Stimulated activated naive CD8-positive, alpha-beta T cell treated with anti-CD3 and anti-CD28 coated beads, Interleukin-15, amount 100 ng/mL, for 72 hours (primary cell): Measurements from ENCODE around the gene MCM7.

Source experiments
- ATAC-seq: fragments of 150-1000 bp; cut with Tn5 transposase; 2 replicates; pipeline ENCODE4 v1.10.0; 2021; ENCODE audit warnings: mild to moderate bottlenecking, moderate library complexity
- DNase-seq, 2 donors: peaks; one replicate each; pipeline ENCODE4 v3.0.0; 2021 to 2022
- H3K27ac Mint-ChIP-seq, 2 donors: one replicate each; pipeline ENCODE4 v1.8.0; 2022; ENCODE audit warnings: mild to moderate bottlenecking in 2 of 2, mixed read lengths in 2 of 2, moderate library complexity in 2 of 2
- H3K27me3 Mint-ChIP-seq: one replicate; pipeline ENCODE4 v1.8.0; 2022; ENCODE audit warnings: mixed read lengths
- H3K4me1 Mint-ChIP-seq: one replicate; pipeline ENCODE4 v1.8.0; 2022; ENCODE audit warnings: mild to moderate bottlenecking, mixed read lengths
- H3K4me3 Mint-ChIP-seq, 2 donors: one replicate each; pipeline ENCODE4 v1.8.0; 2022; ENCODE audit warnings: mild to moderate bottlenecking in 2 of 2, mixed read lengths in 2 of 2, moderate library complexity in 1 of 2
- H3K9me3 Mint-ChIP-seq, 2 donors: one replicate each; pipeline ENCODE4 v1.8.0; 2022; ENCODE audit warnings: mixed read lengths in 2 of 2

Gene MCM7

GRCh38 chr7:100044718-100045117, 56.5 kb downstream of the MCM7 start:
- ATAC-seq (no peak), DNase-seq (no peak)
- Mint-ChIP-seq H3K4me3 (no peak overlapping the region), H3K9me3 (no peaks in the 10 kb centered on the region), H3K27ac (no peak overlapping the region), H3K4me1 (peaks cover 19% of the 10 kb centered on the region), H3K27me3 (no peaks in the 10 kb centered on the region)
